ENCODE data around the gene PRDM11.
A peak's percentile ranks its signal among the peaks of the same experiment; 100 is the strongest.

Gene PRDM11

DNA sequence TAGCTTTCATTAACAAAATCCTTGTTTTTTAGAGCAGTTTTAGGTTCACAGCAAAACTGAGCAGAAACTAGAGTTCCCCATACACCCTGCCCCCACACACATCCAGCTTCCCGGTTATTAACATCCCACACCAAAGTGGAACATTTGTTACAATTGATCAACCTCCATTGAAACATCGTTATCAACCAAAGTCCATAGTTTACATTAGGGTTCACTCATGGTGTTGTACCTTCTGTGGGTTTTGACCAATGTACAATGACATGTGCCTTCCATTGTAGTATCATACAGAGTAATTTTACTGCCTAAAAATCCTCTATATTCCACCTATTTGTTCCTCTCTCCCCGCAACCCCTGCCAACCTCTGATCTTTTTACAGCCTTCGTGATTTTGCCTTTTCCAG is 28.5 kb downstream of the PRDM11 start:
- no peak for DNase-seq (ENCODE audit: low read depth)
- TF ChIP-seq, protein P1, sequence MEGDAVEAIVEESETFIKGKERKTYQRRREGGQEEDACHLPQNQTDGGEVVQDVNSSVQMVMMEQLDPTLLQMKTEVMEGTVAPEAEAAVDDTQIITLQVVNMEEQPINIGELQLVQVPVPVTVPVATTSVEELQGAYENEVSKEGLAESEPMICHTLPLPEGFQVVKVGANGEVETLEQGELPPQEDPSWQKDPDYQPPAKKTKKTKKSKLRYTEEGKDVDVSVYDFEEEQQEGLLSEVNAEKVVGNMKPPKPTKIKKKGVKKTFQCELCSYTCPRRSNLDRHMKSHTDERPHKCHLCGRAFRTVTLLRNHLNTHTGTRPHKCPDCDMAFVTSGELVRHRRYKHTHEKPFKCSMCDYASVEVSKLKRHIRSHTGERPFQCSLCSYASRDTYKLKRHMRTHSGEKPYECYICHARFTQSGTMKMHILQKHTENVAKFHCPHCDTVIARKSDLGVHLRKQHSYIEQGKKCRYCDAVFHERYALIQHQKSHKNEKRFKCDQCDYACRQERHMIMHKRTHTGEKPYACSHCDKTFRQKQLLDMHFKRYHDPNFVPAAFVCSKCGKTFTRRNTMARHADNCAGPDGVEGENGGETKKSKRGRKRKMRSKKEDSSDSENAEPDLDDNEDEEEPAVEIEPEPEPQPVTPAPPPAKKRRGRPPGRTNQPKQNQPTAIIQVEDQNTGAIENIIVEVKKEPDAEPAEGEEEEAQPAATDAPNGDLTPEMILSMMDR (conservative IDR thresholded peaks at IDR 0.05; ENCODE audit: low read length) = no peak
- no peak overlapping the region for H3K4me3 ChIP-seq (ENCODE audit: low read length)

DNA sequence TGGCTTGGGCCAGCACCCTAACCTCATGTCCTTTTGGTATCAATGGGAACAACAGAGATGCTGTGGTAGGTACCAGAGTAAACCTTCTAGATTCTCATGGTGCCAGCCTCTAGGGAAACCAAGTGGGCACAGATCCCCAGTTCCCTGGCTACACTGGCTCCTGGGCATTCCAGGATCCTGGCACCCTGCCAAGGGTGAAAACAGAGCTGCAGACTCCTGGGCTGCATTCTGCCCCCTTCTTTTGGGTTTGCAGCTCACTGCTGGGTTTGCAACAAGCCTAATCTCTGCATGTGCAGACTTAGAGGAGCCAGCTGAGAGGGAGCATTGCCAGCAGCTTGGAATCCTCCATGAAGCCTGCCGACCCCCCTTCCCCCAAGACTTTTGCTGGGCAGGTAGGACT is 30.6 kb downstream of the PRDM11 start:
- TF ChIP-seq, protein P1 (conservative IDR thresholded peaks at IDR 0.05; ENCODE audit: low read length) = no peak
- H3K4me3 ChIP-seq (ENCODE audit: low read length) = no peak overlapping the region
- no peak for DNase-seq (ENCODE audit: low read depth)

DNA sequence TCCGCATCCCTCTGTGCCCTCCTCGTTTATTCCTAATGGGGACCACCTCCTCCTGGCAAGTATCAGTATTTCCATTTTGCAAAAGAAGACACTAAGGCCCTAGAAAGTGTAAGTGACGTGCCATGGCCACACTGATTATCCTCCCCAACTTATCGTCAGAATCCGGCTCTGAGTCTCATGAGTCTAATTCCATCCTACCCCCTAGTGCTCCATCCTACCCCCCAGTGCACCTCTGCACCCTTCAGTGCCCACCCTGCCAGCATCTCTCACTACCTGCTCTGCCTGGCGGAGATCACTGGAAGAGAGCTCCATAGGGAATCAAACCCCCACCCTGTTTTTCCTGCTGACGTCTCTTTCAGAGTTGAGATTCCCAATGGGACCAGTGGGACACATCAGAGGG is 31.8 kb downstream of the PRDM11 start:
- DNase-seq (ENCODE audit: low read depth) = no peak
- TF ChIP-seq, protein P1 (conservative IDR thresholded peaks at IDR 0.05; ENCODE audit: low read length) = no peak
- no peak overlapping the region for H3K4me3 ChIP-seq (ENCODE audit: low read length)

DNA sequence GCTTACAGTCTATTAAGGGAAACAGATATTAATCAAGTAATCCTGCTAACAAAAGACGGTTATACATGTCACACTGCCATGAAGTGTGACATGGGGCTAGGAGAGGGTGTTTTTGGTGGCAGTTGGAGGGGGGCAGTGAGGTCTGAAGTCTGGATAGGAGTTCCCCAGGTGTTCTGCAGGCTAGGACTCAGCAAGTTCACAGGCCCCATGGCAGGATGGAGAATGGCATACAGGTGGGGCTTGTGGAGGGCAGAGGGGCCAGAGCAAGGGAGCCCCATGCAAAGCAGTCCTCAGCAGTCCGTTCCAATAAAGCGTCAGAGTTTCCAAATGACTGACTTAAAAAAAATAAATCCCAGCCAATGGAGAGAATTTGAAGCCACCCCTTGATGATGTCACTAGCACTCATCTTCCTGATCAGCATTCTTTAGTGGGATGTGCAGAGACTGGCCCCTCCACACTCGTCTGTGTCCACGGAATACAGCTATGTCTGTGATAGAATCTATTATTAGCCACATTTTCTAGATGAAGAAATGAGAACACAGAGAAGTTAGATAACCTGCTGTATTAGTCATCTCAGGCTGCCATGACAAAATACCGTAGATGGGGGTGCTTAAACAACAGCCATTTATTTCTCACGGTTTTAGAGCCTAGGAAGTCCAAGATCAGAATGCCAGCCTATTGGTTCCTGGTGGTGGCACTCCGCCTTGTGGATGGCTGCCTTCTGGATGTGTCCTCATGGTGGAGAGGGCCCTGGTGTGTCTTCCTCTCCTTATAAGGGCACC is 32.6 kb downstream of the PRDM11 start:
- no peak overlapping the region for H3K4me3 ChIP-seq (ENCODE audit: low read length)
- DNase-seq (ENCODE audit: low read depth) = peak; percentile 13
- TF ChIP-seq, protein P1 (conservative IDR thresholded peaks at IDR 0.05; ENCODE audit: low read length) = no peak

DNA sequence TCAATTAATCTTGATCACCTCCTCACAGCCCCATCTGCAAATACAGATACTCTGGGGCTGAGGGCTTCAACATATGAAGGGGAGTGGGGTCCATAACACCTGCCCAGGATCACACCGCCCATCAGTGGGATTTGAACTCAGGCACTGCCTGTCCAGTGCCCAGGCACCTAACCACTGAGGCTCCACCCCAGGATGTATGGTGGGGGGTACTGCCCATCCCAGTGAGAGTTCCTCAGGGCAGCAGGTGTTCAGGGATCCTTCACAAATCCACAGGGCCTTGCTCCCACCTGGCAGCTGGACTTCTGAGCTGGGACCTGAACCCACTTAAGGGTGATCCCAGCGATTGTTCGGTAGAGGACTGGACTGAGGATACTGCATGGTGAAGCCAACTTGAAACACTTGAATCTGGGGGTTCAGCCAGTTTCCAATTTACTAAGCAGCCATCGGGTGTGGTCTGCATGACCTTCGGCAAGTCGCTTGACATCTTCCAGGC is 33.3 kb downstream of the PRDM11 start:
- peak overlapping the region; percentile 43 for H3K4me3 ChIP-seq (ENCODE audit: low read length)
- TF ChIP-seq, protein P1 (conservative IDR thresholded peaks at IDR 0.05; ENCODE audit: low read length) = no peak
- DNase-seq (ENCODE audit: low read depth) = no peak

DNA sequence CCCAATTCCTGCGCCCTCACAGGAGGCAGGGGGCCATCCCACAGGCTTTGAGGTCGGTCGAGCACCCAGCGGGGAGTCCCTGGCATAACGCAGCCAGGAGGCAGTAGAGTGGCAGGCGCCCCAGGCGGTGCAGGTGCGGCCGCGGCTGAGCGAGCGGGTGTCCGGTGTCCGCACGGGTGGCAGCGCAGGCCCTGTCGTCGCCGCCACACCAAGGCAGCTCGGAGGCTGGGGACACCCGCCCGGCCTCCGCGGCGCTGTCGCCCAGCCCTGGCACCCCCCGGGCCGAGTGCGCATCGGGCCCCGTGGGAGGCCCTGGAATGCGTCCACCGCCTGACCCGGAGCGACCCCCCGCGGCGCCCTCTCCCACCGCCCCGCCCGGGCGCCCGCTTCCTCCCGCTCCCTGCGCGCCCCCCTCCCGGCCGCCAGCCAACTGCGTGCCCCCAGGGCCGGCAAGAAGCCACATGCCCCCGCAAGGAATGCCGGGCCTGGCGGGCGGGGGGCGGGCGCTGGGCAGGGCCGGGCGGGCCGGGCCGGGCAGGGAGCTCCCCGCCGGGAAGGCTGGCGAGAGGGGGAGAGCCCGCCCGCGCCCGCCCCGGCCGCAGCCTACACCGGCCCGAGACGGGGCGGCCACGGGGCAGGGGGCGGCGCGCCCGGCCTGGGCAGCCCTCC is 33.9 kb downstream of the PRDM11 start:
- H3K4me3 ChIP-seq (ENCODE audit: low read length) = peak overlapping the region; percentile 49
- DNase-seq (ENCODE audit: low read depth) = no peak
- TF ChIP-seq, protein P1 (conservative IDR thresholded peaks at IDR 0.05; ENCODE audit: low read length) = peak; percentile 25

DNA sequence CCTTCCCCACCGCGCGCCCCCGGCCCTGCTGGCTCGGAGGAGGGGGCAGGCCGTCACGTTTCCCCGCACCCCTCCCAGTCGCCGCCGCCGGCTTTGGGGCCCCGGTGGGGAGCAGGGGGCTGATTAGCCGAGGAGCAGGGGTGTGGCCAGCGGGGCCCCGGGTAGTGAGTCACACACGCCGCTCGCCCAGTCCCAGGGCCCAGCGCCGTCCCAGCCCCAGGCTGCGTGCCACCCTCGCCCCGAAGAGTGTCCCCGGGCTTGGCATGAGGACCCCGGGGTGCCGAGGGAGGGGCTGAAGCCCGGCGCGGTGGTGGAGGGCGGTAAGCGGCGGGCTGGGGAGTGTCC is 34.4 kb downstream of the PRDM11 start:
- H3K4me3 ChIP-seq (ENCODE audit: low read length) = peak overlapping the region; percentile 49
- TF ChIP-seq, protein P1 (conservative IDR thresholded peaks at IDR 0.05; ENCODE audit: low read length) = no peak
- peak; percentile 41 for DNase-seq (ENCODE audit: low read depth)
